Osteoblast (primary cell): ENCODE data around the gene SLC35C1. TPM values are rescaled to one million over a fixed set of nuclear protein-coding genes. Genes with fewer than 3 reads are reported as not detected.

Experiments used
- DNase-seq: peaks from one replicate; pipeline ENCODE4 v3.0.0; 2011; ENCODE audit warnings: low spot score, mixed read lengths; ENCODE audit not compliant: insufficient read length; ENCODE audit errors: missing footprints
- H2AFZ ChIP-seq: 2 replicates; pipeline ENCODE4 v1.6.0; 2011; ENCODE audit warnings: mild to moderate bottlenecking, low read length
- H3K27ac ChIP-seq: 2 replicates; pipeline ENCODE4 v1.5.1; 2011; ENCODE audit warnings: mild to moderate bottlenecking, low read depth, low read length, moderate library complexity
- H3K27me3 ChIP-seq: 2 replicates; pipeline ENCODE4 v1.6.0; 2012; ENCODE audit warnings: mild to moderate bottlenecking, control low read depth, inconsistent platforms, low read length, moderate library complexity; ENCODE audit not compliant: insufficient read depth
- H3K36me3 ChIP-seq: 2 replicates; pipeline ENCODE4 v1.5.1; 2011; ENCODE audit warnings: mild to moderate bottlenecking, low read length, control low read depth, moderate library complexity; ENCODE audit not compliant: insufficient read depth
- H3K4me1 ChIP-seq: 2 replicates; pipeline ENCODE4 v1.5.1; 2011; ENCODE audit warnings: mild to moderate bottlenecking, low read length, control low read depth, moderate library complexity; ENCODE audit not compliant: insufficient read depth
- H3K4me2 ChIP-seq: 2 replicates; pipeline ENCODE4 v1.6.0; 2011; ENCODE audit warnings: mild to moderate bottlenecking, low read length; ENCODE audit not compliant: insufficient read depth
- H3K4me3 ChIP-seq: fragments of 200-600 bp; sonication (generic); 3 replicates; pipeline ENCODE4 v1.5.1; 2012; ENCODE audit warnings: mild to moderate bottlenecking, low read length, inconsistent platforms; ENCODE audit not compliant: insufficient read depth
- H3K79me2 ChIP-seq: 2 replicates; pipeline ENCODE4 v1.6.0; 2012; ENCODE audit warnings: mild to moderate bottlenecking, low read length, control low read depth, inconsistent platforms; ENCODE audit not compliant: insufficient read depth
- H3K9me3 ChIP-seq: 2 replicates; pipeline ENCODE4 v1.5.1; 2011; ENCODE audit warnings: low read depth, low read length, control low read depth
- H4K20me1 ChIP-seq: 2 replicates; pipeline ENCODE4 v1.6.0; 2012; ENCODE audit warnings: mild to moderate bottlenecking, low read length, control low read depth; ENCODE audit not compliant: insufficient read depth
- CTCF ChIP-seq: IDR thresholded peaks from 2 replicates; pipeline ENCODE4 v1.5.1; 2011; ENCODE audit warnings: mild to moderate bottlenecking, low read depth, low read length, moderate library complexity; ENCODE audit errors: extremely low read depth
- total RNA-seq: library from RNA; depleted of rRNA; stranded (reverse); fragments of >200 nt; gene quantifications from 2 replicates; pipeline ENCODE4 v1.2.3, GENCODE V29; 2012

The SLC35C1 gene
- total RNA-seq, 1 donor, result 12.3 TPM

GRCh38 chr11:45851228-45851627 lies 46.3 kb downstream of the SLC35C1 start:
- no peak for DNase-seq
- Histone ChIP-seq H3K79me2 (peaks cover 80% of the 10 kb centered on the region), H3K27ac (no peak overlapping the region), H2AFZ (no peak overlapping the region), H3K4me1 (peaks cover 24% of the 10 kb centered on the region), H3K4me3 (no peak overlapping the region), H3K4me2 (no peak overlapping the region), H3K9me3 (no peaks in the 10 kb centered on the region), H3K27me3 (no peaks in the 10 kb centered on the region), H4K20me1 (peaks cover 45% of the 10 kb centered on the region), H3K36me3 (no peaks in the 10 kb centered on the region)
- TF ChIP-seq CTCF, result no peak

GRCh38 chr11:45852018-45852711 lies 47.2 kb downstream of the SLC35C1 start:
- no peak for TF ChIP-seq CTCF
- Histone ChIP-seq H3K4me1 (peaks cover 25% of the 10 kb centered on the region), H3K79me2 (peaks cover 80% of the 10 kb centered on the region), H2AFZ (no peak overlapping the region), H3K36me3 (peaks cover 4% of the 10 kb centered on the region), H3K9me3 (no peaks in the 10 kb centered on the region), H3K27me3 (no peaks in the 10 kb centered on the region), H4K20me1 (peaks cover 45% of the 10 kb centered on the region), H3K4me2 (no peak overlapping the region), H3K4me3 (no peak overlapping the region), H3K27ac (no peak overlapping the region)
- no peak for DNase-seq

- peaks cover 45% of the 10 kb centered on the region for H4K20me1 ChIP-seq
- H2AFZ ChIP-seq, result no peak overlapping the region
- no peaks in the 10 kb centered on the region for H3K27me3 ChIP-seq
- peaks cover 30% of the 10 kb centered on the region for H3K4me1 ChIP-seq
- DNase-seq, result no peak
- peaks cover 77% of the 10 kb centered on the region for H3K79me2 ChIP-seq
- H3K4me3 ChIP-seq, result no peak overlapping the region
- no peak for TF ChIP-seq CTCF
- no peak overlapping the region for H3K4me2 ChIP-seq
- H3K27ac ChIP-seq, result no peak overlapping the region
- no peaks in the 10 kb centered on the region for H3K9me3 ChIP-seq
- H3K36me3 ChIP-seq, result peaks cover 6% of the 10 kb centered on the region
These were observed 47.8 kb downstream of the SLC35C1 start for GRCh38 chr11:45852712-45853101.

GRCh38 chr11:45853332-45854219 lies 48.6 kb downstream of the SLC35C1 start:
- Histone ChIP-seq H3K27me3 (no peaks in the 10 kb centered on the region), H3K4me2 (no peak overlapping the region), H3K79me2 (peaks cover 68% of the 10 kb centered on the region), H3K4me1 (peaks cover 34% of the 10 kb centered on the region), H3K36me3 (peaks cover 6% of the 10 kb centered on the region), H4K20me1 (peaks cover 42% of the 10 kb centered on the region), H3K9me3 (no peaks in the 10 kb centered on the region), H3K4me3 (no peak overlapping the region), H2AFZ (no peak overlapping the region), H3K27ac (no peak overlapping the region)
- TF ChIP-seq CTCF, result no peak
- no peak for DNase-seq
